NCI-H526 treated with DMSO at 0.1 percent for 48 hours (cell line): ENCODE measurements around the gene C11orf65.
"Not testable (repeated sequence)": the region's sequence is repeated elsewhere in the genome, so short reads cannot be mapped to it uniquely, and the experiment has no call there.

Experiments used
- DNase-seq: peaks from one replicate; lab custom pipeline; 2025; lab: John Stamatoyannopoulos, UW

C11orf65 gene

DNA sequence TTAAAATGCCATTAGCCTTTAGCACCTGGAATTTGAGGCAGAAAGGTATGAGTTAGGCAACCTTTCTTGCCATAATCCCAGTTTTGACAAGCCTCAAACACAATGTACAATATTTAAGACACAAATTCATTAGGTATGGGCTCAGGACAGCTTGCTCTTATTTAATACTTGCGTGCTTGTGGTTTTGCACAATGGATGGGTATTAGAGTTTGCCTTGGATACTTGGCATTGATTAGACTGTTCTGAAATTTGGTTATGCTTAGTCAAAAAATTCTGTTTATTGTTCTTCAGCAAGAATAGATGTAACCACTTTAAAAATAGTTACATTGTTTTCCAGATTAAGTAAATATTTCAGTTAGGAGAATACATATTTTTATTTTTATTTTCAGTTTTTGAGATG lies 5.4 kb upstream of the C11orf65 start:
- DNase-seq, result no peak

DNA sequence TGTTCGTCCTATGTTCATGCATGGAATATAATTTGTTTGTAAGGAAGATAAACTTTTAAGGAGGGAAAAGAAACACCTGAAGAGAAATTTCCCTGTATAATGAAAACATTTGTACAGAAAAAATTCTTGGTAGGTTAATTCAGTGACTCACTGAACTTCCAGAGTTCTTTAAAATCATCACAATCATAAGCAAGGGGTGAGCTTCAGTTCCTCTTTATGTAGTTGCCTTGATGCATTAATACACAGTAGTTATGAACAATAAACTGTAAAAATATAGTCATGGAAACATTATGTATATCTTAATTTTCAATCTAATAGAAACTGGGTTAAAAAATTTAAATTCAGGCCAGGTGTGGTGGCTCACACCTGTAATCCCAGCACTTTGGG lies 1.1 kb upstream of the C11orf65 start:
- no peak for DNase-seq

DNA sequence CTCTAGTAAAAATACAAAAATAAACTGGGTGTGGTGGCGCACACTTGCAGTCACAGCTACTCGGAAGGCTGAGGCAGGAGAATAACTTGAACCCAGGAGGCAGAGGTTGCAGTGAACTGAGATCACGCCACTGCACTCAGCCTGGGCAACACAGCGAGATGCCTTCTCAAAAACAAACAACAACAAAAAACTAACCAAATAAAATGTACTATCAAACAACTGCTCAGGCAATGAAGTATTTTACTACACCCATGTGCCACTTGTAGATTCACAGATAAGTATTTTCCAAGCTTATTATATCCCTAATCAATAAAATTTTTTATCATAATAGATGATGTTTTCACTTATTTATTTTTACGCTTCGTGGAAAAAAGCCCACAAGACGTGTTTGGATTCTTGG lies 924 bp downstream of the C11orf65 start:
- DNase-seq, result no peak

DNA sequence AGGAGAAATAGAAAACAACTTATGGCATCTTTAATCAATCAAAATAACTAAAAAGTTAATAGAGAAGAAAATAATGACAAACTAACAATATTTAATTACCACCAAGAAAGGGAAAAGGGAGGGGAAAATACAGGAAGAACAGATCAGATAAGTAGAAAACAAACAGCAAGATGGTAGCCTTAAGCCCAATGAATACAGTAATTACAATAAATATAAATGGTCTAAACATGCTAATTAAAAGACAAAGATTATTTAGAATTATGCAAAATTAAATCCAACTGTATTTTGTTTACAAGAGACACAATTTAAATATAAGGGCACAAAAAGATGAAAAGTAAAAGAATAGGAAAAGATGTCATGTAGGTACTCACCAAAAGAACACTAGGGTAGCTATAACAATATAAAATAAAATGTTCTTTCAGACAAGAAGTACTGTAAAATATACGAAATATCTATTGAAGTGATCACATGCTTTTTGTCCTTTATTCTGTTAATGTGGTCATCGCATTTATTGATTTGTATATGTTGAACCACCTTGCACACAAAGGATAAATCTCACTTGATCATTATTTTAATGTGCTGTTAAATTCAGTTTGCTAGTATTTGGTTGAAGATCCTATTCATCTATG lies 14.0 kb downstream of the C11orf65 start:
- no peak for DNase-seq

DNA sequence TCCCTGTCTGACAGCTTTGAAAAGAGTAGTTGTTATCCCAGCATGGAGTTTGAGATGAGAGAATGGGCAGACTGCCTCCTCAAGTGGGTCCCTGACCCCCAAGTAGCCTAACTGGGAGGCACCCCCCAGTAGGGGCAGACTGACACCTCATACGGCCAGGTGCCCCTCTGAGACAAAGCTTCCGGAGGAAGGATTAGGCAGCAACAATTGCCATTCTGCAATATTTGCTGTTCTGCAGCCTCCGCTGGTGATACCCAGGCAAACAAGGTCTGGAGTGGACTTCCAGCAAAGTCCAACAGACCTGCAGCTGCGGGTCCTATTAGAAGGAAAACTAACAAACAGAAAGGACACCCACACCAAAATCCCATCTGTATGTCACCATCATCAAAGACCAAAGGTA lies 25.9 kb downstream of the C11orf65 start:
- DNase-seq, result not testable (repeated sequence)

DNA sequence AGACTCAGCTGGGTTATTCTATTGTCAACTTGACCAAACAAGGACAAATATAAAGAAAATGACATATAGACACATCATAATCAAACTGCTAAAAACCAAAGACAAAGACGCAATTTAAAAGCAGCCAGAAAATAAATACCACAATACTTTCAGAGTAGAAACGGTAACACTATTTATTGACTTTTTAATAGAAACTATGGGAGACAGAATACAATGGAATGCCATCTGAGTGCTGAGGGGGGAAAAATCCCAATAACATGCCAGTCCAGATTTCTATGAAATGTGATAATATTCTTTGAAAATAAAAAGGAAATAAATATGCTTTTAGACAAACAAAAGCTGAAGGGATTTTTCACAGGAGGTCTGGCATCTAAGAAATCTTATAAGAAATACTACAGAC lies 30.7 kb downstream of the C11orf65 start:
- DNase-seq, result no peak

DNA sequence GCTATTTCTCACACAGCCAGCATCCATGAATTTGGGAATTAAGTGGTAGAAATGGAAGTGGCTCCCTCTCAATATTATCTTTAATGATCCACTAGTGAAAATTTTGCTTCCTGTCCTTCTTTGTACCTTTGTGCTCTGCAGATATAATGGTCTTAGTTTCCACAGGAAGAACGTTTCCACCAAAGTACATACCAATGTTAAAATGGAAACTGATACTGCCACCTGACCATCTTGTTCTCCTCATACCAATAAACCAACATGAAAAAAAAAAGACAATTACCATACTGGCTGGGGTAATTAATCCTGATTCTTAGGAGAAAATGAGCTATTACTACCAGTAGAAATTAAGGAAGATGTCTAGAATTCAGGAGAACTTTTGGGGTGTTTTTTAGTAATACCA lies 32.3 kb downstream of the C11orf65 start:
- no peak for DNase-seq

DNA sequence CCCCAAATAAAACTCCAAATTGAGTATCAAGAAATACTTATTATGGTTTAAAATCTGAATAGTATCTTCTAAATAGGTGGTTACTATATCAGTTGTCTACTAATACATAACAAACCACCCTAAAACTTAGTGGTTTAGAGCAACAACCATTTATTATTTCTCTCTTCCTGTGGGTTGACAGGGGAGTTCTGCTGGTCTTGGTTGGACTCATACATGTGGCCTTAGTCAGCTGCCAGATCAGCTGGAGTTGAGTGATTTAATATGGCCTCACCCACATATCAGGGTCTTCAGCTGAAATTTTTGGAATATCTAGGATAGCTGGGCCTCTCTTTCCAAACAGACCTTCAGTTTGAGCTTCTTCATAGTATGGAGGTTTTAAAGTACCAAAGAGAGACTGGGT lies 34.5 kb downstream of the C11orf65 start:
- no peak for DNase-seq

DNA sequence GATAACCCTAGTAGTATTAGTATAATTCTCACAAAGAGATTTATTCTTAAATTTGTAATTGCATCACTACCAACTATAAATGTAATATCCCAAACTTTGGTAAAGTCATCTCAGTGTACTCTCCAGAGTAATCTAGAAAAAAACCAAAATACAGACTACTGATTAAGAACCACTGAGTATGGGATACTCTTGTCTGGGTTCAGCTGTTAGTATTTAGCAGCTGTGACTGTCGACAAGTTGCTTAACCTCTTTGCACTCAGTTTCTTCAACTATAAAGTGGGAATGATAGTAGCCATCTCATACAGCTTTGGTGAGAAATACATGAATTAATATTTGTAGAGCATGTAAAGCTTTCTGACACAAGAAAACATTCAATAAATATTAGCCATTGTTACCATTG lies 35.3 kb downstream of the C11orf65 start:
- no peak for DNase-seq

DNA sequence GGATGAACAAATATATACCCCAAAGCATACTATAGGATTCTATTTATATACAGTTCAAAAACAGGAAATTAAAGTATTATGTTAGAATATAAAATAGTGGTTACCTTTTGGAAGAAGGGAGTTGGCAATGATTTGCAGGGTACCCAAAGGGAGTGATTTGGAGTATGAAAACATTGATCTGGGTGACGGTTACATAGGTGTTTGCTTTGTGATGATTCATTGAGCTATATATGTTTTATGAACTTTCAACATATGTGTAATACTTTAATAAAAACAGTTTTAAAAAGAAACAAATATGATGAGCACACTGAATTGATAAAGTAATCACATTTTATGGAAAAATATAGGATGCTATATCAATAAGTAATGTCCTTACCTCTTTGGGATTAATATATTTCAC lies 36.0 kb downstream of the C11orf65 start:
- no peak for DNase-seq

DNA sequence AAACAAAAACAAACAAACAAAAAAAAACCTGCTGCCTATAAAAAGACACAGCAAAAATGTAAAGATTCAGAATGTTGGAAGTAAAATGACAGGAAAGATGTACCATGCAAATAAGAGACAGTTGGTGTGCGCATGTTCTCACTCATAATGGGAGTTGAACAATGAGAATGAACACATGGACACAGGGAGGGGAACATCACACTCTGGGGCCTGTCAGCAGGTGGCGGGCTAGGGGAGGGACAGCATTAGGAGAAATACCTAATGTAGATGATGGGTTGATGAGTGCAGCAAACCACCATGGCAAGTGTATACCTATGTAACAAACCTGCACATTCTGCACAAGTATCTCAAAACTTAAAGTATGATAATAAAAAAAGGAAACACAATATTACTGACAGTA lies 49.8 kb downstream of the C11orf65 start:
- peak; percentile 52 for DNase-seq

DNA sequence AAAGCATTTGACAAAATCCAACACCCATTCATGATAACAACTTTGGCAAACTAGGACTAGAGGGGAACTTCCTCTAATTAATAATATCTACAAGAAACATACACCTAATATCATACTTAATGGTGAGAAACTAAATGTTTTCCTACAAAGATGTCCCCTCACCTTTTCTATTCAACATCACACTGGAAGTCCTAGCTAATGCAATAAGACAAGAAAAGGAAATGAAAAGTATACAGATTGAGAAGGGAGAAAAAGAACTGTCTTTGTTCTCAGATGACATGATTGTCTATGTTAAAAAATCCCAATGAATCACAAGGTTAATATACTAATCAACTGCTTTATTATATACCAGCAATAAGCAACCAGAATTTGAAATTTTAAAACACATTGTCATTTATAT lies 52.4 kb downstream of the C11orf65 start:
- no peak for DNase-seq

DNA sequence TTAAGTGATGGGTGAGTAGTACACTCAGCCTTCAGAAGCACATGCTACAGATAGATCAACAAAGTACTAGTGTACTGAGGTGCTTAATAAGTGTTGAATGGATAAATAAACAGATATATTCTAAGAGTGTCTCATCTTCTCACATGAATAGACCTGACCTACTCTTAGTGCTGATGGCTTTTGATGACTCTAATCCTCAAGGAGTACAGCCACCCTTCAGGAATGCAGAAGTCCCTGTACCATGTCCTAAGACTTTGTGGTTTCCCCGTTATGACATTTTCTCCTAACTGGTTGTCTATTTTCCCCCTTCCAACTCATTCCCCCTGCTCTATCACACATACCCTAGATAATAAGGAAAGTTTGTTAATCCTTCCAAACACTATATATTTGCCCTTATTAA lies 61.6 kb downstream of the C11orf65 start:
- DNase-seq, result no peak

DNA sequence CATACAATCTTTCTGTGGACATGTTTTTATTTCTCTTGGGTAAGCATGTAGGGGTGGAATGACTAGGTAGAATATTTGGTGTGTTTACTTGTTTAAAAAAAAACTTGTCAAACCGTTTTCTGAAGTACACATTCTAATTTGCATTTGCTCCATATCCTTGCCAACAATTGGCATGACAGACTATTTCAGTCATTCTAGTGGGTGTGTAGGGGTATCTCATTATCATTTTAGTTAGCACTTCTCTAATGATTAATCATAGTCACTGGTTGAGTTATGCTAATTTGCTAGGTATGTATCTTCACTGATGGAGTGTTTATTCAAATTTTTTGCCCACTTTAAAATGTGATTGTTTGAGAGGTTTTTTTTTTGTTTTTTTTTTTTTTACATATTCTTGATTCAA lies 64.3 kb downstream of the C11orf65 start:
- no peak for DNase-seq

DNA sequence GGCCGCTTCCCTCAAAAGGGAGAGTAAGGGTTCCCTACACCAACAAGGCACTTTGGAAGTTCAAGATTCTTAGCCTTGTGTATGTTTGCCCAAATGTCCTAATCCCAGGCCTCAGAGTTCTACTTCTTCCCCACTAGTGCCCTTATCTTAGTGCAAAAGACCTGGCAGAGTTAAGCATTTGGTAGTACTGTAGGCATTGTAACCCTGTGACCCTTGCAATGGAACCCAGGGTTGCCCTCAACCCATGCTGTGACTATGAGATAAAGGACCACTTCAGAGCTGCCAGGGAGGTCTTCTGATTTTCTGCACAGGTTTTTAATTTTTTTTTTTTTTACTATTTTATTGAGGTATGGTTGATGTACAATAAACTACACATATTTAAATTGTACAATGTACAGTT lies 65.1 kb downstream of the C11orf65 start:
- no peak for DNase-seq

DNA sequence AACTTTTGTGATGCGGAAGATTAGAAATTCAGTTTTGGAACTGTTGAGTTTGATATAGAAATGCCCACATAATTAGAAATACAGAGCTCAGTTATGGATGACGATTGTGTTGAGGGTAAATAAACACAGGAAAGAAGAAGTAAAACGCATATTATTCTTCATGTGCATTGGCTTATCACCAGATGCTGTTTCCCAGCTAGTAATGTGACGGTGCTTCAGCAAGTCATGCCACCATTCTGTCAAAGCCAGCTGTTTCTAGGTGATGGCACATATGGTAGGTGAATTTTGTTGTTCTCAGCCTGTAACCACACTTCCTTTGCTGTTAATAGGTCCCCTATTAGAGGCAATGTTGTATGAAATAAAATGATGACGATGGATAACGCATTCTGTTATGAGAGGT lies 68.9 kb downstream of the C11orf65 start:
- DNase-seq, result no peak

DNA sequence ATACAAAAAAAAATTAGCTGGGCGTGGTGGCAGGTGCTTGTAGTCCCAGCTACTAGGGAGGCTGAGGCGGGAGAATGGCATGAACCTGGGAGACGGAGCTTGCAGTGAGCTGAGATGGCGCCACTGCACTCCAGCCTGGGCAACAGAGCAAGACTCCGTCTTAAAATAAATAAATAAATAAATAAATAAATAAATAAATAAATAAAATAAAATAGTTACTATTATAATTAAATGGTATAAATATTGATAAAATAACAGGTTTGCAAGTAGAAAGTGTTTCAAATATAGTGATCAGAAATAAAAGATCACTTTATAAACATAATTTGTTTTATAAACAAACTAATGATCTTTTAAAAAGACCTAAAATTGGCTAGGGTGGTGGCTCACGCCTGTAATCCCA lies 70.7 kb downstream of the C11orf65 start:
- not testable (repeated sequence) for DNase-seq

DNA sequence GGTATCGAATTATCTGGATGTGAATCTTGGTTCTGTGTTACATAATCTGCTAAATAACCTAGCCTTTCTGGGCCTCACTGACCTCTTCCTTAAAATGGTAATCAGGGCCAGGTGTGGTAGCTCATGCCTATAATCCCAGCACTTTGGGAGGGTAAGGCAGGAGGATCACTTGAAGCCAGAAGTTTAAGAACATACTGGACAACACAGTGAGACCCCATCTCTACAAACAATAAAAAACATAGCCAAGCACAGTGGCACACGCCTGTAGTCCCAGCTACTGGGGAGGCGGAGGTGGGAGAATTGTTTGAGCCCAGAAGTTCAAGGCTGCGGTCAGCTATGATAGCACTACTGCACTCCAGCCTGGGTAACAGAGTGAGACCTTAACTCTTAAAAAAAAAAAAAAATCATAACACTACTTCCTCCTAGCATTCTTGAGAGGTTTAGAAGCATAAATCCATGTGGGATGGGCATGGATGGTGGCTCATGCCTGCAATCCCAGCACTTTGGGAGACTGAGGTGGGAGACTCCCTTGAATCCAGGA lies 72.5 kb downstream of the C11orf65 start:
- no peak for DNase-seq

DNA sequence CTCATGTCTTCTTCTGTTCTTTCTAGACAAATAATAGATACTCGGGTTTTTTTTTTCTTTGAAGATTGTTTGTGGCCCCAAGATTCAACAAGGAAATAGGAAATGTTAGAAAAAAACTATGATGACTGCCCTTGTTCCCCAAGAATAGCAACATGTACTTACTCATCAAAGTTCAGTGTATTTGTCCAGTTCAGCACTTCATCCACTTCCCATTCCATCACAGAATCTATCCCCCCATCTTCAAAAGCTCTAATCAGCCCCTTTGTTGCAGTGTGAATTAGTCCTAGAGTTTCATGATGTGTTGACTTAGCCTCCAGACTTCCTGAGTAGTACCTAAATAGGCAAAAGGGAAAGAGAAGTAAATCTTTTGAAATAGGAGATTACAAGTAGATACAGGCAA lies 74.3 kb downstream of the C11orf65 start:
- no peak for DNase-seq

DNA sequence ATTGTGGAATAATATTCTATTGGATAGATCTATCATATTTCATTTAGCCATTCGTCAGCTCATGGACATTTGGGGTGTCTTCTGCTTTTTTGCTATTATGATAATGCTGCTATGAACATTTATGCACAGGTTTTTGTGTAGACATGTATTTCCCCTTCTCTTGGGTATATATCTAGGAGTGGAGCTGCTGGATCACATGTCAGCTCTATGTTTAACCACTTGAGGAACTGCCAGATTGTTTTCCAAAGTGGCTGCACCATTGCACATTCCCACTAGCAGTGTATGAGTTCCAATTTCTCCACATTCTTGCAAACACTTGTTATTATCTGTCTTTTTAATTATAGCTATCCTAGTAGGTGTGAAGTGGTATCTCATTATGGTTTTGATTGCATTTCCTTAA lies 75.0 kb downstream of the C11orf65 start:
- no peak for DNase-seq

DNA sequence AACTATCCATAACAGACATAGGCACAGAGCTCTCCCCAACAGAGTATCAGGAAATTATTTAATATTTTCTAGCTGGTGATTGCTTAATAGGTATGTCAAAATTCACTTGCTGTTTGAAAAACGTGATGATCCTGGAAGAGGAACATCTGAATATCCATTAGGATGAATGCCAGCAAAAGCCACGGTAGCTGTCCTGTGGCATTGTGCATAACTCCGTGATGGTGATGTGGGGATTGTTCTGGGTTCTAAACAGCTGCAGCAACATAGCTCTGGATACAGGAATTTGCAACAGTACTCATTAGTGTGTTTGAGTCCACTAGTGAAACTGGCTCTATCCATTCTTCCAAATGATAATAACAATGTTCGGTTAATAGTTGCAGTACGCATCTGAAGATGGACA lies 78.8 kb downstream of the C11orf65 start:
- no peak for DNase-seq

DNA sequence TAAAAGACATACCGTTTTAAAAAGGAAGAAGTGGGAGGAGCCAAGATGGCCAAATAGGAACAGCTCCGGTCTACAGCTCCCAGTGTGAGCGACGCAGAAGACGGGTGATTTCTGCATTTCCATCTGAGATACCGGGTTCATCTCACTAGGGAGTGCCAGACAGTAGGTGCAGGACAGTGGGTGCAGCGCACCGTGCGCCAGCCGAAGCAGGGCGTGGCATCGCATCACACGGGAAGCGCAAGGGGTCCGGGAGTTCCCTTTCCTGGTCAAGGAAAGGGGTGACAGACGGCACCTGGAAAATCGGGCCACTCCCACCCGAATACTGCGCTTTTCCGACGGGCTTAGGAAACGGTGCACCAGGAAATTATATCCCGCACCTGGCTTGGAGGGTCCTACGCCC lies 93.8 kb downstream of the C11orf65 start:
- DNase-seq, result not testable (repeated sequence)

DNA sequence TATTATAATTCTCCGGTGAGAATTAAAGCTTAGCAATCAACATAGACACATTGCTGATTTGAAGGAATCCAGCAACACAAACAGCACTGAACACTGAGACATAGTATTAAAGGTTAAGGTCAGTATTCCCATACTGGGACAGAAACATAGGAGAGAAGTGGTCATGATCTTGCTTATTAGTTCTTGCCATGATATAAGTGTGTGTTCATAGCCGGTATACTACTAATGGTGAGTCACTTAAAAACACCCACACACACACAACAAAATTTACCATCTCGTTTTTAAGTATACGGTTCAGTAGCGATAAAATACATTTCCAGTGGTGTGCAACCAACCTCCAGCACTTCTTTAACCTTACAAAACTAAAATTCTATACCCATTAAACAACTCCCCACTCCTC lies 96.3 kb downstream of the C11orf65 start:
- no peak for DNase-seq

DNA sequence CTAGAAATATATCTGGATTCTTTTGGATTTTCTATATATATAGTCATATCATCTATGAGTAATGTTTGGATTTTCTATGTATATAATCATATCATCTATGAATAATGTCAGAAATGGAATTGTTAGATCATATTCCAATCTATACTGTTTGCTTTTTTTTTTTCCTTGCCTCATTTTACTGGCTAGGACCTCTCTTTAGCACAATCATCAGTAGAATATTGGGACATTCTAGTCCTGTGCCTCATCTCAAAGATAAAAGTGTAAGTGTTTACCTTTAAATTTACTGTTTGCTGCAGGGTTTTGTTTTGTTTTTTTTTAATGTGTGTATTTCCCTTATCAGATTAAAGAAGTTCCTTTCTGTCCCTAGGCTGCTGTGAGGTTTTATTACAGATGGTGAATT lies 97.0 kb downstream of the C11orf65 start:
- DNase-seq, result no peak

DNA sequence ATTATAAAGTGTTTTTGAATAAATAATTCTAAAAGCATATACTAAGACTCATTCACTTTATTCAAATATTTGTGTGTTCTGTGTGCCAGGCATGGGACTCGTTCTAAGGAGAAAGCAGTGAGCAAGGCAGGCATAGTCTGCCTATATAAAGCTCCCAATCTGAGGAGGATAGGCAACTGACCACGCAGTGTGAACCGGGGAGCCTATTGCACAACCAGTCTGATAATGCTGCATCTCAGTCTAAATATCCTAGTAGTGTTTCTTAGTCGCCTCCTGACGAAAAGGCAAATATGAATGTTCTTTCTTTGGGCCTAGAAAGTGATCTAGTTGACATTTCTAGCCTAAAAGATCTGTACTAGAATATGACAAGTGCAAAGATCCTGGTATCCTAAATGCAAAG lies 98.3 kb downstream of the C11orf65 start:
- no peak for DNase-seq
